Measurements from ENCODE around the gene APC2. TPM values are rescaled to one million over a fixed set of nuclear protein-coding genes. Genes with fewer than 3 reads are reported as not detected.
A peak's percentile ranks its signal among the peaks of the same experiment; 100 is the strongest.

The APC2 gene
- polyA plus RNA-seq, 1 donor from 2014 or later: 50.5 TPM

DNA sequence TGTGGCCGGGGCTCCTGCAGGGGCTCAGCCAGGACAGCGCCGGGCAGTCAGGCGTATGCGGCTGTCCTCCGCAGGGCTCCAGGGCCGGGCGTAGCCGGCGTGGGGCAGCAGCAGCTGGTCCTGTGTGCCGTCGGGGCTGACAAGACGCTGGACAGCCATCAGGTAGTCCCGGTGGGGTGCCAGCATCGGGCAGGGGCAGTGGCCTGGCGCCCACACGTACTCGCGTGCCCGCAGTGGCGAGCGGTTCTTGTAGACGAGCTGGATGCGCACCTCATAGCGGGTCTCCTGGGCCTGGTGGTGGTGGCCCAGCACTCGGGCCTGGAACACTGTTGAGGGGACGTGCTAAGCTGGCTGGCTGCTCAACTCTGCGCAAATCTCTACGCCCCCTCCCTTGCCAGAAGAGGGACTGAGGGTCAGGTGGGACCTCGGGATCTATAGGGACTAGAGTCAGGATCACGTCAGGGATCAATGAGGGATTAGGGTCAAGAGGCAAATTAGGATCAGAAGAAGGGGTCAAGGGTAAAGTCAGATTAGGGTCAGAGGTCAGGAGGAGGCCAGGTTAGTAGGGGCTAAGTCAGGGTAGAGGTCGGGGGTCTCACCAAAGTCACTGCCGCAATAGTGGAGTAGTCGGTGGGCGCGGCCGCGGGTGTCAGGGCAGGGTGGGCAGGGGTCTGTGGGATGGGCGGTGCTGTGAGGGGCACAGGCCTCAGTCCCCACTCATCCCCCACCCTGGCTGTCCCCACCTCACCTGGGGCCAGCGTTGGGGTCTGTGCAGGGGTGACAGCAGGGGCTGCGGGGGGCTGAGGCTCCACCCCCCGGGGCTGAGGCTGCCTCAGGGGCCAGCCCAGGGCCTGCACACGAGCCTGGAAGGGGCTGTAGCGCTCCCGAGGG is 56.3 kb downstream of the APC2 start:
- Histone ChIP-seq H3F3A (ENCODE audit: insufficient read depth, low read length, poor library complexity, severe bottlenecking) (no peaks in the 10 kb centered on the region), H2AFZ (ENCODE audit: low read depth, low read length) (no peak overlapping the region), H3K27me3 (ENCODE audit: insufficient read depth, low read depth, low read length) (peaks cover 5% of the 10 kb centered on the region), H3K79me2 (replicated peaks; ENCODE audit: insufficient read depth, low read length) (no peaks in the 10 kb centered on the region), H4K20me1 (ENCODE audit: insufficient read depth) (no peaks in the 10 kb centered on the region), H3K9ac (ENCODE audit: low read length) (no peak overlapping the region), H3K9me2 (ENCODE audit: insufficient read depth, low read length) (no peaks in the 10 kb centered on the region), H3K9me3 (ENCODE audit: low read length) (no peaks in the 10 kb centered on the region), H3K4me2 (ENCODE audit: low read length) (no peak overlapping the region), H3K36me3 (ENCODE audit: insufficient read depth, low read length) (no peaks in the 10 kb centered on the region), H3K4me3 (ENCODE audit: low read length) (no peak overlapping the region), H3K27ac (ENCODE audit: low read length) (no peak overlapping the region)
- TF ChIP-seq RAD21 (conservative IDR thresholded peaks at IDR 0.05) (no peak), EZH2 (IDR thresholded peaks at IDR 0.05; ENCODE audit: borderline replicate concordance, insufficient read depth, low read length, poor library complexity, severe bottlenecking) (no peak), TAF1 (IDR thresholded peaks at IDR 0.05; ENCODE audit: low read depth) (no peak), POLR2AphosphoS5 (IDR thresholded peaks at IDR 0.05) (no peak)
- TF ChIP-seq, protein P1, sequence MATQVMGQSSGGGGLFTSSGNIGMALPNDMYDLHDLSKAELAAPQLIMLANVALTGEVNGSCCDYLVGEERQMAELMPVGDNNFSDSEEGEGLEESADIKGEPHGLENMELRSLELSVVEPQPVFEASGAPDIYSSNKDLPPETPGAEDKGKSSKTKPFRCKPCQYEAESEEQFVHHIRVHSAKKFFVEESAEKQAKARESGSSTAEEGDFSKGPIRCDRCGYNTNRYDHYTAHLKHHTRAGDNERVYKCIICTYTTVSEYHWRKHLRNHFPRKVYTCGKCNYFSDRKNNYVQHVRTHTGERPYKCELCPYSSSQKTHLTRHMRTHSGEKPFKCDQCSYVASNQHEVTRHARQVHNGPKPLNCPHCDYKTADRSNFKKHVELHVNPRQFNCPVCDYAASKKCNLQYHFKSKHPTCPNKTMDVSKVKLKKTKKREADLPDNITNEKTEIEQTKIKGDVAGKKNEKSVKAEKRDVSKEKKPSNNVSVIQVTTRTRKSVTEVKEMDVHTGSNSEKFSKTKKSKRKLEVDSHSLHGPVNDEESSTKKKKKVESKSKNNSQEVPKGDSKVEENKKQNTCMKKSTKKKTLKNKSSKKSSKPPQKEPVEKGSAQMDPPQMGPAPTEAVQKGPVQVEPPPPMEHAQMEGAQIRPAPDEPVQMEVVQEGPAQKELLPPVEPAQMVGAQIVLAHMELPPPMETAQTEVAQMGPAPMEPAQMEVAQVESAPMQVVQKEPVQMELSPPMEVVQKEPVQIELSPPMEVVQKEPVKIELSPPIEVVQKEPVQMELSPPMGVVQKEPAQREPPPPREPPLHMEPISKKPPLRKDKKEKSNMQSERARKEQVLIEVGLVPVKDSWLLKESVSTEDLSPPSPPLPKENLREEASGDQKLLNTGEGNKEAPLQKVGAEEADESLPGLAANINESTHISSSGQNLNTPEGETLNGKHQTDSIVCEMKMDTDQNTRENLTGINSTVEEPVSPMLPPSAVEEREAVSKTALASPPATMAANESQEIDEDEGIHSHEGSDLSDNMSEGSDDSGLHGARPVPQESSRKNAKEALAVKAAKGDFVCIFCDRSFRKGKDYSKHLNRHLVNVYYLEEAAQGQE (IDR thresholded peaks at IDR 0.05; ENCODE audit: borderline replicate concordance): no peak
- TF ChIP-seq, protein P2, sequence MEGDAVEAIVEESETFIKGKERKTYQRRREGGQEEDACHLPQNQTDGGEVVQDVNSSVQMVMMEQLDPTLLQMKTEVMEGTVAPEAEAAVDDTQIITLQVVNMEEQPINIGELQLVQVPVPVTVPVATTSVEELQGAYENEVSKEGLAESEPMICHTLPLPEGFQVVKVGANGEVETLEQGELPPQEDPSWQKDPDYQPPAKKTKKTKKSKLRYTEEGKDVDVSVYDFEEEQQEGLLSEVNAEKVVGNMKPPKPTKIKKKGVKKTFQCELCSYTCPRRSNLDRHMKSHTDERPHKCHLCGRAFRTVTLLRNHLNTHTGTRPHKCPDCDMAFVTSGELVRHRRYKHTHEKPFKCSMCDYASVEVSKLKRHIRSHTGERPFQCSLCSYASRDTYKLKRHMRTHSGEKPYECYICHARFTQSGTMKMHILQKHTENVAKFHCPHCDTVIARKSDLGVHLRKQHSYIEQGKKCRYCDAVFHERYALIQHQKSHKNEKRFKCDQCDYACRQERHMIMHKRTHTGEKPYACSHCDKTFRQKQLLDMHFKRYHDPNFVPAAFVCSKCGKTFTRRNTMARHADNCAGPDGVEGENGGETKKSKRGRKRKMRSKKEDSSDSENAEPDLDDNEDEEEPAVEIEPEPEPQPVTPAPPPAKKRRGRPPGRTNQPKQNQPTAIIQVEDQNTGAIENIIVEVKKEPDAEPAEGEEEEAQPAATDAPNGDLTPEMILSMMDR (IDR thresholded peaks at IDR 0.05; ENCODE audit: poor library complexity, severe bottlenecking): no peak

DNA sequence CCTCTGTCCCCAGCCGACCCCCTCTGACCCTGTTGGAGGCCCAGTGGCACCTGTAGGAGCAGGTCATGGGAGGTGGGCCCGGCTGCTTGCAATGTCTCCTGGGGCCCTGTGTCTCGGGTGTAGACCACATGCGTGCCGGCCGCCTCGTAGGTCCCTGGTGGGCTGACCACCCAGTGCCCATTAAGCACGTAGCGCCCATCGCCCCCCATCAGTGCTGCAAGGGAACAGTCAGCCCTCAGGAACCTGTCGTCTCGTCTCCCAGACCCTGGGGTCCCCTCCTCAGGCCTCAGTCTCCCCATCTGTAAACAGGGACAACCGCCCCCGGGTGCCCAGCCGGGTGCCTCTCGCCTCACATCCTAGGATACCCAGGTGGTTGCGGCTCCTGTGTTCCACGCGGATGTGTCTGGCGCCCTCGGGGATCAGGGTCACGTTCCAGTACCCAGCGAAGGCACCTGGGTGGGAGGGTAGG is 57.3 kb downstream of the APC2 start:
- no peak overlapping the region for H3K4me2 ChIP-seq (ENCODE audit: low read length)
- H3K27me3 ChIP-seq (ENCODE audit: insufficient read depth, low read depth, low read length): peaks cover 13% of the 10 kb centered on the region
- no peaks in the 10 kb centered on the region for H3F3A ChIP-seq (ENCODE audit: insufficient read depth, low read length, poor library complexity, severe bottlenecking)
- peak overlapping the region; percentile 73 for H3K4me3 ChIP-seq (ENCODE audit: low read length)
- H3K79me2 ChIP-seq (replicated peaks; ENCODE audit: insufficient read depth, low read length): no peaks in the 10 kb centered on the region
- no peak for TF ChIP-seq EZH2 (IDR thresholded peaks at IDR 0.05; ENCODE audit: borderline replicate concordance, insufficient read depth, low read length, poor library complexity, severe bottlenecking)
- TF ChIP-seq EP300 (conservative IDR thresholded peaks at IDR 0.05; ENCODE audit: poor library complexity, severe bottlenecking): no peak
- no peak for TF ChIP-seq POLR2AphosphoS5 (IDR thresholded peaks at IDR 0.05)
- TF ChIP-seq RAD21 (conservative IDR thresholded peaks at IDR 0.05): no peak
- TF ChIP-seq, protein P2 (IDR thresholded peaks at IDR 0.05; ENCODE audit: poor library complexity, severe bottlenecking): no peak
- TF ChIP-seq, protein P1 (IDR thresholded peaks at IDR 0.05; ENCODE audit: borderline replicate concordance): no peak
- no peak for TF ChIP-seq SMC3 (conservative IDR thresholded peaks at IDR 0.05; ENCODE audit: poor library complexity)
- TF ChIP-seq TAF1 (IDR thresholded peaks at IDR 0.05; ENCODE audit: low read depth): no peak
- no peak for TF ChIP-seq MXI1 (conservative IDR thresholded peaks at IDR 0.05; ENCODE audit: poor library complexity, severe bottlenecking)
- no peaks in the 10 kb centered on the region for H3K36me3 ChIP-seq (ENCODE audit: insufficient read depth, low read length)
- no peaks in the 10 kb centered on the region for H4K20me1 ChIP-seq (ENCODE audit: insufficient read depth)
- H3K9ac ChIP-seq (ENCODE audit: low read length): peak overlapping the region; percentile 86
- H3K27ac ChIP-seq (ENCODE audit: low read length): peak overlapping the region; percentile 95
- no peaks in the 10 kb centered on the region for H3K9me2 ChIP-seq (ENCODE audit: insufficient read depth, low read length)
- H2AFZ ChIP-seq (ENCODE audit: low read depth, low read length): peak overlapping the region; percentile 30
- H3K9me3 ChIP-seq (ENCODE audit: low read length): no peaks in the 10 kb centered on the region

Measured in neural cell (in vitro differentiated cells).